ENCODE data around the gene FPR1. TPM values are rescaled to one million over a fixed set of nuclear protein-coding genes. Genes with fewer than 3 reads are reported as not detected.

FPR1 gene
- total RNA-seq, 1 donor from 2014 or later, result 12.8 TPM

GRCh38 chr19:51737924-51738323 is 13.8 kb downstream of the FPR1 start:
- H3K9me3 ChIP-seq, result no peaks in the 10 kb centered on the region
- H3K36me3 ChIP-seq, result no peaks in the 10 kb centered on the region
- H3K27me3 ChIP-seq, result no peaks in the 10 kb centered on the region
- TF ChIP-seq POLR2AphosphoS5 (IDR thresholded peaks at IDR 0.05; ENCODE audit: insufficient read depth in 1 of 2, low read depth in 1 of 2), result no peak
- H3K4me3 ChIP-seq, result no peak overlapping the region
- H3K27ac ChIP-seq, result no peak overlapping the region
- intact Hi-C loops (cut with DNase I), result no loop called here
- H3K4me1 ChIP-seq, result no peaks in the 10 kb centered on the region
- DNase-seq (ENCODE audit: extremely low spot score in 2 of 2), result no peak

GRCh38 chr19:51737389-51737788 is 14.3 kb downstream of the FPR1 start:
- Histone ChIP-seq H3K4me3 (no peak overlapping the region), H3K27ac (no peak overlapping the region), H3K9me3 (no peaks in the 10 kb centered on the region), H3K4me1 (no peaks in the 10 kb centered on the region), H3K36me3 (no peaks in the 10 kb centered on the region), H3K27me3 (no peaks in the 10 kb centered on the region)
- intact Hi-C loops (cut with DNase I), result no loop called here
- TF ChIP-seq POLR2A (IDR thresholded peaks at IDR 0.05) (no peak), POLR2AphosphoS5 (IDR thresholded peaks at IDR 0.05; ENCODE audit: insufficient read depth in 1 of 2, low read depth in 1 of 2) (no peak), CTCF (IDR thresholded peaks at IDR 0.05) (no peak)
- DNase-seq (ENCODE audit: extremely low spot score in 2 of 2), result no peak

- Histone ChIP-seq H3K4me1 (no peaks in the 10 kb centered on the region), H3K9me3 (no peaks in the 10 kb centered on the region), H3K27ac (no peak overlapping the region), H3K4me3 (no peak overlapping the region), H3K36me3 (no peaks in the 10 kb centered on the region), H3K27me3 (no peaks in the 10 kb centered on the region)
- intact Hi-C loops (cut with DNase I), result no loop called here
- TF ChIP-seq POLR2AphosphoS5 (IDR thresholded peaks at IDR 0.05; ENCODE audit: insufficient read depth in 1 of 2, low read depth in 1 of 2), result peak in 1 of 2 donors; percentile 24
- TF ChIP-seq POLR2A (IDR thresholded peaks at IDR 0.05), result no peak
- TF ChIP-seq CTCF (IDR thresholded peaks at IDR 0.05), result no peak
- DNase-seq (ENCODE audit: extremely low spot score in 2 of 2), result no peak
These were observed 15.8 kb downstream of the FPR1 start for GRCh38 chr19:51735759-51736449.

GRCh38 chr19:51733742-51734522 is 17.7 kb downstream of the FPR1 start:
- TF ChIP-seq POLR2AphosphoS5 (IDR thresholded peaks at IDR 0.05; ENCODE audit: insufficient read depth in 1 of 2, low read depth in 1 of 2) (no peak), POLR2A (IDR thresholded peaks at IDR 0.05) (no peak), CTCF (IDR thresholded peaks at IDR 0.05) (no peak)
- intact Hi-C loops (cut with DNase I), result no loop called here
- H3K36me3 ChIP-seq, result no peaks in the 10 kb centered on the region

GRCh38 chr19:51729781-51730180 is 21.9 kb downstream of the FPR1 start:
- intact Hi-C loops (cut with DNase I), result no loop called here
- Histone ChIP-seq H3K36me3 (no peaks in the 10 kb centered on the region), H3K27me3 (no peaks in the 10 kb centered on the region), H3K27ac (no peak overlapping the region), H3K4me1 (peaks cover 8% of the 10 kb centered on the region), H3K9me3 (no peaks in the 10 kb centered on the region), H3K4me3 (no peak overlapping the region)
- no peak for TF ChIP-seq POLR2A (IDR thresholded peaks at IDR 0.05)
- TF ChIP-seq POLR2AphosphoS5 (IDR thresholded peaks at IDR 0.05; ENCODE audit: insufficient read depth in 1 of 2, low read depth in 1 of 2), result no peak
- TF ChIP-seq CTCF (IDR thresholded peaks at IDR 0.05), result no peak
- no peak for DNase-seq (ENCODE audit: extremely low spot score in 2 of 2)

More at GRCh38 chr19:51733742-51734522, 17.7 kb downstream of the FPR1 start:
- H3K4me3 ChIP-seq, result no peak overlapping the region
- no peak overlapping the region for H3K27ac ChIP-seq
- H3K9me3 ChIP-seq, result no peaks in the 10 kb centered on the region
- H3K4me1 ChIP-seq, result no peaks in the 10 kb centered on the region
- DNase-seq (ENCODE audit: extremely low spot score in 2 of 2), result no peak
- H3K27me3 ChIP-seq, result no peaks in the 10 kb centered on the region

All from vagina (tissue), 2 donors.